Amygdala (tissue), 56 donors: ENCODE data around the gene LIPM.

Experiments
- DNase-seq, 56 donors: peaks; one replicate each; lab custom pipeline; 2025; lab: John Stamatoyannopoulos, UW

The LIPM gene

DNA sequence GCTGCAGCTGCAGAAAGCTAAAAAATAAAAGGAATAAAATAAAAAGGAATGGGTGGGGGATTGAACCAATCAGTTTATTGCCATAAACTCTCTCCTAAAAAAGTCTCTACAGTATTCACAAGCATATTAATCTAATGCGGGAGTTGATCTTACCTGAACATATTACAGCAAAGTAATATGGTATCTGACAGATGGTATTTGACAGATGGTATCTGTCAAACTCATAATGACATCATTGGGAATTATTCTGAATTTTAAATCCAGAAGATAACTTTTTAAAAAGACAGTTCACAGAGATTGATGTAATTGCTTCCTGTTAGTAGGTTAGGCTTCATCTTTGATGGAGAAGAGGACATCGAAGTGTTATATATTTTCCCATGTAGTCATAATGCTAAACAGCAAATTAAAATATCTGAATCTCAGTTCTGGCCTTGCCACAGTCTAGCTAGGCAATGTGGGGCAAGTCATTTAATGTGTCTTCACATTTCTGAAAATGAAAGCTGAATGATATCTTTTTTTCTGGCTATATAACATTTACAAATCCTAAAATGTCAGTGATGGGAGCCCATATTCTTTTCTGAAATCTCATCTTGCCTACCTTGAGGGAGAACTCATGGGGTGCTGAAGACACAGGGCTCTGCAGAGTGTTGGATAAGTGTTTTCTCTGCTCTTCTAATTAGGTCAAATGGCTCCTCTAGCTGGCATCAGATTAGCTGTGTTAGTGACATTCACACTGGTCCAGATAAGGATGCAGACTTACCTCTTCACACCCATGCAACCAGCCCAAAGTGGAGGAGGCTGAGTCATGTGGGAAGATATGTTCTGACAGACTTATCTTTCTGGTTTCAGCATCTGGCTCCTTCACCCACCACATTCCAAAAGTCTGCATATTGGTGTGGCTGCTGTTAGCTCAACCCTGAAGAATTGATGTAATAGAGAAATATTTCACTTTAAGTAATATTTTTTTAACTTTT lies 2.1 kb upstream of the LIPM start:
- no peak for DNase-seq

DNA sequence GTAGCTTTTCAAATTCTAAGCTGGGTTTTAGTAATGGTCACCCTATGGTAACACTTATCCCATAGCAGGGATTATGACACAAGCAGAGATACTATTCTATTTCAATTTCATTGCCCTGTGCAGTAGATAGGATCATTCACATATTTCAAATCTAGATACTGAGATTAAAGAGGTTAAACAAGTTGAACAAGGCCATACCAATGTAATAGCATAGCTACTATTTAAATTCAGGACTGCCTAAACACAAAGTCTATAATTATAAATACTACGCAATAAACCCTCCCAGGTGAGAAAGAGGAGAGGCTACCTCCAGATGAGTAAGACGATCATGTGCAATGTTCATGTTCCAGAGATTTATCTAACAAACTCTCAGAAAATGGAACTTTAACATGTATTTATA lies 1.1 kb downstream of the LIPM start:
- no peak for DNase-seq

GRCh38 chr10:88804083-88804812 lies 1.7 kb downstream of the LIPM start:
- no peak for DNase-seq

- DNase-seq = no peak
Observed at GRCh38 chr10:88805361-88805760, 2.8 kb downstream of the LIPM start.

- DNase-seq = no peak
Observed at GRCh38 chr10:88805924-88806323, 3.4 kb downstream of the LIPM start.

DNA sequence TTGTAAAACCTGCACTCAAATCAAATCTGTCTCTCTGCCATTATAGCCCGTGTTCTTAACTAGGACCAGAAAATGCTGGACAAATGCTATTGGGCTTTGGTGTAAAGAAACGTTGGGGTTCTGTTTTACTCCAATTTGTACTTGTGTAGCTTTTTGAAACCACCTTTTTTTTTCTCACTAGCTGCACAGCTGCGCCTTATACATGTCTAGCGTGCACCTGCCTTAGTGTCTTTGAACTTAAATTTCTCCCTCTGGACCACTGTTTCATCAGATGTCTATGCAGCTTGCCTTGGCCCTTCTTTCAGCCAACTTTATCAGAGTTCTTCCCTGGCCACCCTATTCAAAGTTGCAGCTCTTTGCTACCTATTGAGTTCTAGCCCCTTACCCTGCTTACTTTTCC lies 7.1 kb downstream of the LIPM start:
- no peak for DNase-seq

- peak in 3 of 56 donors; percentile 4 to 26 (median 10) for DNase-seq
Observed at GRCh38 chr10:88810196-88810961, 7.8 kb downstream of the LIPM start.

DNA sequence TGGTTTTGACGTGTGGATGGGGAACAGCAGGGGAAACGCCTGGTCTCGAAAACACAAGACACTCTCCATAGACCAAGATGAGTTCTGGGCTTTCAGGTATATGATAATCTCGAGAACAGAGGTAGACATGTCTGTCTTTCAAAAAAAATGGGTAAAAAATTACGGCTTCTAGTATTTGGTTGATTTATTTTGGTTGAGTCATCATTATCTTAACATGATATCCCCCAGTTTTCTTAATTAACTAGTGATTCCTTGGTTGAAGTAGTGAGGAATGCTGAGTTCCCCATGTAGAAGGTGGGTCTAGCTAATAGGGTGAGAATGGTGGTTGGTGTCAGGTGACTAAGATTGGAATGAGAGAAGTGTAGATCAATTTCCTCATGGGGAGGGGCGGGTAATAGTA lies 10.7 kb downstream of the LIPM start:
- DNase-seq = no peak

- DNase-seq = no peak
Observed at GRCh38 chr10:88819290-88819689, 16.8 kb downstream of the LIPM start.

- DNase-seq = no peak
Observed at GRCh38 chr10:88820748-88821401, 18.3 kb downstream of the LIPM start.

- no peak for DNase-seq
Observed at GRCh38 chr10:88826388-88826787, 23.9 kb downstream of the LIPM start.

GRCh38 chr10:88827671-88828070 lies 25.1 kb downstream of the LIPM start:
- DNase-seq = no peak

GRCh38 chr10:88828310-88828709 lies 25.8 kb downstream of the LIPM start:
- no peak for DNase-seq

- no peak for DNase-seq
Observed at GRCh38 chr10:88830643-88831268, 28.2 kb downstream of the LIPM start.

- DNase-seq = no peak
Observed at GRCh38 chr10:88831709-88832108, 29.2 kb downstream of the LIPM start.

DNA sequence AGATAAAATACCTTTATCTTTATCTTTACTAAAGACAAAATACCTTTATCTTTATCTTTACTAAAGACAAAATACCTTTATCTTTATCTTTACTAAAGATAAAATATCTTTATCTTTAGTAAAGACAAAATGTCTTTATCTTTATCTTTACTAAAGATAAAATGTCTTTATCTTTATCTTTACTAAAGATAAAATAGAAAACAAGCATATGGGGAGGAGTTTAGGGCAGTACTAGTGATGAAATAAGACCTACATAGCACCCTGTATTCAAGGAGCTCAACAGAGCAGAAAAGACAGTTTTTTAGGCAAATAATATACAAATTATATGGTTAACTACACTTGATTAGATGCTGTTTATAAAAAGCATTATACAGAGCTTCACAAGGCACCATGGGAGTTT lies 29.8 kb downstream of the LIPM start:
- DNase-seq = no peak

GRCh38 chr10:88833156-88833555 lies 30.6 kb downstream of the LIPM start:
- no peak for DNase-seq

DNA sequence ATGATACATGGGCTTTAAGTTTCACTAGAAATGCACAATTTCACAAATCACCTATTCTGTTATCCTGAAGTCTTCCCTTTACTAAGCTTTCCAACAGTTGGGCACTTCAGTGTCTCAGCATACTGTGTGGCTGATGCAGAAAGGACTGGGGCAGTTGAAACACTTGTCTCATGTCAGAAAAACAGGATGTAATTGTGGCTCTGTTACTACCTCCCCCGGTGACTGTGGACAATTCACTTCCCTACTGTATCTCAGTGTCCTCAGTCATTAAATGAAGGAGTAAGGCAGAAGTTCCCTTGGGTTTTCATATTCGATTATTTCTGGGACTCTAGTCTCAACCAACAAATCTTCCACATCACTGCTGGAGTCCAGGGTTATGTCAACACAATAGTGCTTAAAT lies 31.2 kb downstream of the LIPM start:
- DNase-seq = no peak

DNA sequence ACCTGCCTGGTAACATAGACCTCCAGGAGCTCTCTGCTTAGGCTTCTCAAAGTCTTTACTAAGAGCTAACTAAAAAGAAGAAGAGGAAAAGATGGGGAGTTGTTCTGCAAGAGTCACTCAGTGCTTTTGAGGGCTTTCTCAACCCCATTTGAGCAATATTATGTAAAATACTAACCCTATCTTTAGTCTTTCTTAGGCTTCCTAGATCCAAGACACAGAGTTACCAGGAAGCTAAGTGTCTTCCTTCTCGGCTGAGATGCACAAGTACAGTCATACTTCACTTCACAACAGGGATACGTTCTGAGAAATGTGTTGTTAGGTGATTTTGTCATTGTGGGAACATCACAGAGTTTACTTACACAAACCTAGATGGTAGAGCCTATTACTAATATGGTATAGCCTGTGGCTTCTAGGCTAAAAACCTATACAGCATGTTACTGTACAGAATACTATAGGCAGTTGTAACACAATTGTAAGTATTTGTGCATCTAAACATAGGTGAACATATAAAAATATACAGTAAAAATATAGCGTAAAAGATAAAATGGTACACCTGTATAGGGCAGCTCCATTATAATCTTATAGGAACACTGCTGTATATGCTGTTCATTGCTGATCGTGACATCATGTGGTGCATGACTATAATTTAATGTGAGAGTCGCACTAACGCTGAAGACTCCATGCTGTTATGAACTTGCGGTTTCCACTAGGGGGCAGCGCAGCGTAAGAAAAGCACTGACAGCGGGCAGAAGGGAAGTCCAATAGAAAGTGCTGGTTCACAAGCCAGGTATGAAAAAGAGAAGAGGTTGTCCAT lies 32.8 kb downstream of the LIPM start:
- peak in 54 of 56 donors; percentile 1 to 82 (median 48) for DNase-seq
